ENCODE results near the gene TAF11L3. TPM values are rescaled to one million over a fixed set of nuclear protein-coding genes. Genes with fewer than 3 reads are reported as not detected.
"Not testable (repeated sequence)": the region's sequence is repeated elsewhere in the genome, so short reads cannot be mapped to it uniquely, and the experiment has no call there.

Gene TAF11L3
- polyA plus RNA-seq, 3 donors, result not detected

DNA sequence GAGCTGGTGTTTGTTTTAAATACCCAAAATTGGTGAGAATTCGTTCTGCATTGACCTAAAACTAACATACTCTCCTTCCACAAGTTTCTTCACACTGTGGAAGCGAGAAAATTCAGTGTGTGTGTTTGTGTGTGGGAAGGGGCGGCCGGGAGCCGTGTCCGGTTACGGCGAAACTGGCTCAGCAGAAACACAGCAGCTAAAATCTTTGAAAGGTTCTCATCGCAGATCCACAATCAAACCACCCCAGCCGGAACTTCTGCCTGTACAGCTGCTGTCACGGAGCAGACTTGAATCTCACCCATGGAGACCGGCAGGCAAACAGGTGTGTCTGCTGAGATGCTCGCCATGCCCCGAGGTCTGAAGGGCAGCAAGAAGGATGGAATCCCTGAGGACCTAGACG lies 6.8 kb downstream of the TAF11L3 start, which contains the start of gene TAF11L5:
Gene TAF11L5 (plus strand): TSS at position 301 of the 400 bp plus-strand sequence.
- H3K4me3 Mint-ChIP-seq; DNase-seq; H4K20me1 ChIP-seq (ENCODE audit: insufficient read depth, low read length); H3K4me3 ChIP-seq (replicated peaks in 1 of 3; ENCODE audit: low read depth in 2 of 3, low read length in 3 of 3); H3K27ac Mint-ChIP-seq; H3K36me3 Mint-ChIP-seq; H3K27me3 ChIP-seq (ENCODE audit: control insufficient read depth in 2 of 2, insufficient read depth in 2 of 2, low read length in 2 of 2); H3K4me1 ChIP-seq (ENCODE audit: control insufficient read depth in 1 of 2, insufficient read depth in 2 of 2, low read length in 2 of 2); H3K4me2 ChIP-seq (replicated peaks; ENCODE audit: extremely low read depth, low read length, poor library complexity, severe bottlenecking); H3K79me2 ChIP-seq (ENCODE audit: insufficient read depth, low read length); intact Hi-C loops (cut with micrococcal nuclease); H3K9ac ChIP-seq (ENCODE audit: insufficient read depth, low read length, poor library complexity, severe bottlenecking); H2AFZ ChIP-seq (ENCODE audit: insufficient read depth, low read depth, low read length, poor library complexity, severe bottlenecking); H3K9me3 Mint-ChIP-seq; H3K27me3 Mint-ChIP-seq (ENCODE audit: low read depth in 3 of 3); H3K4me1 Mint-ChIP-seq; H3K27ac ChIP-seq (ENCODE audit: low read depth in 1 of 2, low read length in 2 of 2); H3K36me3 ChIP-seq (replicated peaks in 1 of 2; ENCODE audit: control insufficient read depth in 1 of 2, insufficient read depth in 2 of 2, low read length in 2 of 2): not testable (repeated sequence)
- WGBS (ENCODE audit: insufficient coverage), result no CpG with 5 or more reads among the region's 15 CpGs
- H3K9me3 ChIP-seq (replicated peaks in 1 of 2; ENCODE audit: control insufficient read depth in 1 of 2, insufficient read depth in 1 of 2, low read length in 2 of 2), result peaks cover 6 to 10% of the 10 kb centered on the region in 2 donors

- H4K20me1 ChIP-seq (ENCODE audit: insufficient read depth, low read length); H3K4me2 ChIP-seq (replicated peaks; ENCODE audit: extremely low read depth, low read length, poor library complexity, severe bottlenecking); H3K9me3 ChIP-seq (replicated peaks in 1 of 2; ENCODE audit: control insufficient read depth in 1 of 2, insufficient read depth in 1 of 2, low read length in 2 of 2); H3K4me3 Mint-ChIP-seq; H3K27me3 Mint-ChIP-seq (ENCODE audit: low read depth in 3 of 3); H3K36me3 Mint-ChIP-seq; H3K79me2 ChIP-seq (ENCODE audit: insufficient read depth, low read length); H3K9ac ChIP-seq (ENCODE audit: insufficient read depth, low read length, poor library complexity, severe bottlenecking); H3K27ac Mint-ChIP-seq; H2AFZ ChIP-seq (ENCODE audit: insufficient read depth, low read depth, low read length, poor library complexity, severe bottlenecking); H3K36me3 ChIP-seq (replicated peaks in 1 of 2; ENCODE audit: control insufficient read depth in 1 of 2, insufficient read depth in 2 of 2, low read length in 2 of 2); H3K4me3 ChIP-seq (replicated peaks in 1 of 3; ENCODE audit: low read depth in 2 of 3, low read length in 3 of 3); H3K9me3 Mint-ChIP-seq; H3K27ac ChIP-seq (ENCODE audit: low read depth in 1 of 2, low read length in 2 of 2); H3K4me1 Mint-ChIP-seq; intact Hi-C loops (cut with micrococcal nuclease); H3K27me3 ChIP-seq (ENCODE audit: control insufficient read depth in 2 of 2, insufficient read depth in 2 of 2, low read length in 2 of 2); H3K4me1 ChIP-seq (ENCODE audit: control insufficient read depth in 1 of 2, insufficient read depth in 2 of 2, low read length in 2 of 2): not testable (repeated sequence)
- DNase-seq, result peak in 2 of 3 donors; percentile 8 to 11
- 95% methylated on average over 5 of the region's 17 CpGs for WGBS (ENCODE audit: insufficient coverage)
Observed at GRCh38 chr5:17526504-17526903, 8.3 kb downstream of the TAF11L3 start.

- H3K36me3 Mint-ChIP-seq; H3K4me1 Mint-ChIP-seq; H4K20me1 ChIP-seq (ENCODE audit: insufficient read depth, low read length); H3K27me3 ChIP-seq (ENCODE audit: control insufficient read depth in 2 of 2, insufficient read depth in 2 of 2, low read length in 2 of 2); H3K9ac ChIP-seq (ENCODE audit: insufficient read depth, low read length, poor library complexity, severe bottlenecking); H3K4me2 ChIP-seq (replicated peaks; ENCODE audit: extremely low read depth, low read length, poor library complexity, severe bottlenecking); H3K9me3 Mint-ChIP-seq; H3K9me3 ChIP-seq (replicated peaks in 1 of 2; ENCODE audit: control insufficient read depth in 1 of 2, insufficient read depth in 1 of 2, low read length in 2 of 2); intact Hi-C loops (cut with micrococcal nuclease); DNase-seq; H3K27ac Mint-ChIP-seq; H3K4me1 ChIP-seq (ENCODE audit: control insufficient read depth in 1 of 2, insufficient read depth in 2 of 2, low read length in 2 of 2); H2AFZ ChIP-seq (ENCODE audit: insufficient read depth, low read depth, low read length, poor library complexity, severe bottlenecking); H3K27me3 Mint-ChIP-seq (ENCODE audit: low read depth in 3 of 3); H3K27ac ChIP-seq (ENCODE audit: low read depth in 1 of 2, low read length in 2 of 2); H3K79me2 ChIP-seq (ENCODE audit: insufficient read depth, low read length); H3K4me3 ChIP-seq (replicated peaks in 1 of 3; ENCODE audit: low read depth in 2 of 3, low read length in 3 of 3); H3K36me3 ChIP-seq (replicated peaks in 1 of 2; ENCODE audit: control insufficient read depth in 1 of 2, insufficient read depth in 2 of 2, low read length in 2 of 2); H3K4me3 Mint-ChIP-seq: not testable (repeated sequence)
- no CpG with 5 or more reads among the region's 15 CpGs for WGBS (ENCODE audit: insufficient coverage)
Observed at GRCh38 chr5:17528369-17528768, 10.2 kb downstream of the TAF11L3 start, which contains the start of gene TAF11L6. TAF11L6 (plus strand) TSS chr5:17528669.

Small RNA genes lying within 50 kb of the gene (small RNA-seq; reads per million reads assigned to genes)
- not detected for gene AC106774.3 (ENCODE audit: insufficient read length, low read depth)

Other genes with a start within 250 kb of the TAF11L3 start
- gene TAF11L2, start 20.1 kb upstream of the TAF11L3 start, polyA plus RNA-seq, result not detected
- not detected for gene TAF11L4, start 3.4 kb downstream of the TAF11L3 start, polyA plus RNA-seq
- gene TAF11L5, start 6.9 kb downstream of the TAF11L3 start, polyA plus RNA-seq, result not detected
- not detected for gene TAF11L6, start 10.3 kb downstream of the TAF11L3 start, polyA plus RNA-seq
- gene TAF11L7, start 67.4 kb downstream of the TAF11L3 start, polyA plus RNA-seq, result not detected
- gene TAF11L8, start 72.6 kb downstream of the TAF11L3 start, polyA plus RNA-seq, result not detected
- gene TAF11L9, start 76.0 kb downstream of the TAF11L3 start, polyA plus RNA-seq, result not detected
- not detected for gene TAF11L10, start 79.5 kb downstream of the TAF11L3 start, polyA plus RNA-seq
- not detected for gene TAF11L11, start 85.8 kb downstream of the TAF11L3 start, polyA plus RNA-seq
- gene TAF11L12, start 92.0 kb downstream of the TAF11L3 start, polyA plus RNA-seq, result not detected
- not detected for gene TAF11L13, start 113.7 kb downstream of the TAF11L3 start, polyA plus RNA-seq
- not detected for gene TAF11L14, start 116.1 kb downstream of the TAF11L3 start, polyA plus RNA-seq